HL-60 (cell line): Measurements from ENCODE around the gene ANO2.

Experiments used
- POLR2AphosphoS5 ChIP-seq: IDR thresholded peaks from 2 replicates; pipeline ENCODE4 v1.6.1; 2012; ENCODE audit warnings: low read depth
- SPI1 ChIP-seq: IDR thresholded peaks from 2 replicates; pipeline ENCODE4 v1.6.1; 2012; ENCODE audit warnings: low read depth, mild to moderate bottlenecking, borderline replicate concordance
- TF ChIP-seq, protein P1 (sequence below): IDR thresholded peaks from one replicate; pipeline ENCODE4 v1.5.1; 2011; ENCODE audit warnings: low read length, control low read depth, inconsistent platforms; ENCODE audit not compliant: insufficient read depth
- TF ChIP-seq, protein P2 (sequence below): IDR thresholded peaks from 2 replicates; pipeline ENCODE4 v1.6.1; 2012; ENCODE audit warnings: low read depth; ENCODE audit not compliant: insufficient replicate concordance

DNA sequence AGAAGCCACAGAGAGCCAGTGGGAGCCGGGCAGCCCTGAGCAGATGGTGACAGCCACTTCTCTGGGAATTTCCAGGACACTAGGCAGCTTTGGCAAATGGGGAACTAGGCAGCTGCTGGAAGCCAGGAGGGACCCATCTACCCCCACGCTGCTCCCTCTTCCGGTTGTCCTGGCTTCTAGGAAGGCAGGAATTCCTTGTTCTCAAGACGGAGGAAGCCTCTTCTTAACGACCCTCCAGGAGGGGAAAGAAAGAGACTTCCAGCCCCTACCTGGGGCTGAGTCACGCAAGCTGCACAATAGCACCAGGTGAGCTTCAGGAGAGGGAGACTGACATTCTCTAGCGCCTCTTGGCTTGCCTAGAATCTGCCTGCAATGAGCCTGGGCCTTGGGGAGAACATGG, 141.5 kb downstream of the ANO2 start:
- TF ChIP-seq, protein P1, sequence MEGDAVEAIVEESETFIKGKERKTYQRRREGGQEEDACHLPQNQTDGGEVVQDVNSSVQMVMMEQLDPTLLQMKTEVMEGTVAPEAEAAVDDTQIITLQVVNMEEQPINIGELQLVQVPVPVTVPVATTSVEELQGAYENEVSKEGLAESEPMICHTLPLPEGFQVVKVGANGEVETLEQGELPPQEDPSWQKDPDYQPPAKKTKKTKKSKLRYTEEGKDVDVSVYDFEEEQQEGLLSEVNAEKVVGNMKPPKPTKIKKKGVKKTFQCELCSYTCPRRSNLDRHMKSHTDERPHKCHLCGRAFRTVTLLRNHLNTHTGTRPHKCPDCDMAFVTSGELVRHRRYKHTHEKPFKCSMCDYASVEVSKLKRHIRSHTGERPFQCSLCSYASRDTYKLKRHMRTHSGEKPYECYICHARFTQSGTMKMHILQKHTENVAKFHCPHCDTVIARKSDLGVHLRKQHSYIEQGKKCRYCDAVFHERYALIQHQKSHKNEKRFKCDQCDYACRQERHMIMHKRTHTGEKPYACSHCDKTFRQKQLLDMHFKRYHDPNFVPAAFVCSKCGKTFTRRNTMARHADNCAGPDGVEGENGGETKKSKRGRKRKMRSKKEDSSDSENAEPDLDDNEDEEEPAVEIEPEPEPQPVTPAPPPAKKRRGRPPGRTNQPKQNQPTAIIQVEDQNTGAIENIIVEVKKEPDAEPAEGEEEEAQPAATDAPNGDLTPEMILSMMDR: no peak
- TF ChIP-seq POLR2AphosphoS5 (no peak), SPI1 (no peak)
- TF ChIP-seq, protein P2, sequence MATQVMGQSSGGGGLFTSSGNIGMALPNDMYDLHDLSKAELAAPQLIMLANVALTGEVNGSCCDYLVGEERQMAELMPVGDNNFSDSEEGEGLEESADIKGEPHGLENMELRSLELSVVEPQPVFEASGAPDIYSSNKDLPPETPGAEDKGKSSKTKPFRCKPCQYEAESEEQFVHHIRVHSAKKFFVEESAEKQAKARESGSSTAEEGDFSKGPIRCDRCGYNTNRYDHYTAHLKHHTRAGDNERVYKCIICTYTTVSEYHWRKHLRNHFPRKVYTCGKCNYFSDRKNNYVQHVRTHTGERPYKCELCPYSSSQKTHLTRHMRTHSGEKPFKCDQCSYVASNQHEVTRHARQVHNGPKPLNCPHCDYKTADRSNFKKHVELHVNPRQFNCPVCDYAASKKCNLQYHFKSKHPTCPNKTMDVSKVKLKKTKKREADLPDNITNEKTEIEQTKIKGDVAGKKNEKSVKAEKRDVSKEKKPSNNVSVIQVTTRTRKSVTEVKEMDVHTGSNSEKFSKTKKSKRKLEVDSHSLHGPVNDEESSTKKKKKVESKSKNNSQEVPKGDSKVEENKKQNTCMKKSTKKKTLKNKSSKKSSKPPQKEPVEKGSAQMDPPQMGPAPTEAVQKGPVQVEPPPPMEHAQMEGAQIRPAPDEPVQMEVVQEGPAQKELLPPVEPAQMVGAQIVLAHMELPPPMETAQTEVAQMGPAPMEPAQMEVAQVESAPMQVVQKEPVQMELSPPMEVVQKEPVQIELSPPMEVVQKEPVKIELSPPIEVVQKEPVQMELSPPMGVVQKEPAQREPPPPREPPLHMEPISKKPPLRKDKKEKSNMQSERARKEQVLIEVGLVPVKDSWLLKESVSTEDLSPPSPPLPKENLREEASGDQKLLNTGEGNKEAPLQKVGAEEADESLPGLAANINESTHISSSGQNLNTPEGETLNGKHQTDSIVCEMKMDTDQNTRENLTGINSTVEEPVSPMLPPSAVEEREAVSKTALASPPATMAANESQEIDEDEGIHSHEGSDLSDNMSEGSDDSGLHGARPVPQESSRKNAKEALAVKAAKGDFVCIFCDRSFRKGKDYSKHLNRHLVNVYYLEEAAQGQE: no peak
